ENCODE data around the gene CBX4. TPM values are rescaled to one million over a fixed set of nuclear protein-coding genes. Genes with fewer than 3 reads are reported as not detected.
A peak's percentile ranks its signal among the peaks of the same experiment; 100 is the strongest.

Gene CBX4
- total and polyA plus RNA-seq, 3 experiments from 2014 or later = 9.8 to 12.2 (median 12.1) TPM

DNA sequence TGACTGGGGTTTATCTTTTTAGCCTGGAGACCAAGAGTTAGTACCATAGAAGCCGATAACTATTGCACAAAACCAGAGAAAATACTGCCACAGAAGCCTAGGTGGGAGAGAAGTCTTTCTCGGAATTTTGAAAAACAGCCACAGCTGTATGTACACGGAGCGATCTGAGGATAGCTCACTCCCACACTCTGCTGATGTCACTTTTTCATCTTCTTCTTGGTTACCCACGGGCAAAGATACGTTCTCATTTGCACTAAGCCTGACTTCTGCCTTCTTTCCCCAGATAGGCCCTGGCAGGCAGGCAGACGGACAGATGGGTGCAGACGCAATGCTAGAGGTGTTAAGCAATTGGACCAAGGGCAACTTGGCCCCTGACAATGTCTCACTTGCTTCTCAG lies 9.1 kb upstream of the CBX4 start:
- Mint-ChIP-seq H3K36me3 (peaks cover 0 to 3% (median 0%) of the 10 kb centered on the region in 3 donors), H3K9me3 (no peaks in the 10 kb centered on the region), H3K4me3 (no peak overlapping the region), H3K27ac (no peak overlapping the region), H3K27me3 (peaks cover 9 to 38% of the 10 kb centered on the region in 2 donors), H3K4me1 (peaks cover 4 to 16% (median 4%) of the 10 kb centered on the region in 3 donors)
- H3K27ac ChIP-seq (ENCODE audit: low read depth, low read length) = no peak overlapping the region
- no peak overlapping the region for H3K4me3 ChIP-seq (ENCODE audit: low read length)
- peaks cover 13% of the 10 kb centered on the region for H3K27me3 ChIP-seq (ENCODE audit: insufficient read depth, low read length, poor library complexity, severe bottlenecking)
- no peaks in the 10 kb centered on the region for H3K36me3 ChIP-seq (ENCODE audit: insufficient read depth, low read length)
- POLR2A ChIA-PET = no interaction called here
- peaks cover 9% of the 10 kb centered on the region for H3K4me1 ChIP-seq (ENCODE audit: insufficient read depth, low read length)
- CTCF ChIA-PET = no interaction called here
- H3K9me3 ChIP-seq (ENCODE audit: low read length) = no peaks in the 10 kb centered on the region
- DNase-seq = no peak

- ChIA-PET CTCF (interaction anchor here (1.6 kb wide), 1 partner anchor 58 kb away, joined by 5 read pairs; no protein-coding TSS in a partner anchor), POLR2A (no interaction called here)
- no peaks in the 10 kb centered on the region for H3K36me3 ChIP-seq (ENCODE audit: insufficient read depth, low read length)
- peaks cover 18% of the 10 kb centered on the region for H3K27me3 ChIP-seq (ENCODE audit: insufficient read depth, low read length, poor library complexity, severe bottlenecking)
- H3K4me1 Mint-ChIP-seq = peaks cover 7 to 18% (median 7%) of the 10 kb centered on the region in 3 donors
- no peak overlapping the region for H3K4me3 ChIP-seq (ENCODE audit: low read length)
- DNase-seq = no peak
- peaks cover 0 to 3% (median 0%) of the 10 kb centered on the region in 3 donors for H3K36me3 Mint-ChIP-seq
- H3K27me3 Mint-ChIP-seq = peaks cover 12 to 41% of the 10 kb centered on the region in 2 donors
- H3K27ac ChIP-seq (ENCODE audit: low read depth, low read length) = no peak overlapping the region
- H3K27ac Mint-ChIP-seq = no peak overlapping the region
- peaks cover 14% of the 10 kb centered on the region for H3K4me1 ChIP-seq (ENCODE audit: insufficient read depth, low read length)
- H3K4me3 Mint-ChIP-seq = peak overlapping the region in 1 of 7 donors; percentile 15
- H3K9me3 ChIP-seq (ENCODE audit: low read length) = no peaks in the 10 kb centered on the region
- H3K9me3 Mint-ChIP-seq = no peaks in the 10 kb centered on the region
These were observed 8.6 kb upstream of the CBX4 start for GRCh38 chr17:79847698-79848369.

DNA sequence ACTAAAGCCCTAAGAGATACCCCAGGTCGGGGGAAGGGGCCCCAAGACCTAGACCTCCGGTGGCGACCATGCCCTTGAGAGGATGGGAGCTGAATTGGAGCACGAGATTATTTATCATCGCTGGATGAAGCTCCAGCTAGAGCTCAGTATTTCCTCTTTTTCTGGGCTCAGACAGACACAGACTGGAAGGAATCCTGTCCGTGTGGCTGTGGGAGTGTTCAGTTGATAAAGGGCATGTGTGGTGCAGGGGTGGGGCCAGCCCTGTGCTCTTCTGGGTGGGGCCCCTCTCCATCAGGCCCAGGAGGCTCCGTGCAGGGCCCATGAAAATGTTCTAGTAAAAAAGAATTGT lies 6.3 kb upstream of the CBX4 start:
- Mint-ChIP-seq H3K4me1 (peaks cover 18 to 35% (median 19%) of the 10 kb centered on the region in 3 donors), H3K4me3 (peak overlapping the region in 3 of 7 donors; percentile 9 to 27 (median 22)), H3K36me3 (no peaks in the 10 kb centered on the region), H3K27me3 (peaks cover 29 to 52% of the 10 kb centered on the region in 2 donors), H3K27ac (peak overlapping the region in 1 of 8 donors; percentile 39), H3K9me3 (no peaks in the 10 kb centered on the region)
- CTCF ChIA-PET = interaction anchor here (0.9 to 1.0 kb wide), 2 partner anchors 8 to 9 kb away, joined by 3 to 5 read pairs; no protein-coding TSS in a partner anchor
- H3K27ac ChIP-seq (ENCODE audit: low read depth, low read length) = peak overlapping the region; percentile 27
- no peak for DNase-seq
- H3K4me1 ChIP-seq (ENCODE audit: insufficient read depth, low read length) = peaks cover 37% of the 10 kb centered on the region
- no peak overlapping the region for H3K4me3 ChIP-seq (ENCODE audit: low read length)
- no peaks in the 10 kb centered on the region for H3K9me3 ChIP-seq (ENCODE audit: low read length)
- POLR2A ChIA-PET = no interaction called here
- peaks cover 40% of the 10 kb centered on the region for H3K27me3 ChIP-seq (ENCODE audit: insufficient read depth, low read length, poor library complexity, severe bottlenecking)
- H3K36me3 ChIP-seq (ENCODE audit: insufficient read depth, low read length) = no peaks in the 10 kb centered on the region

DNA sequence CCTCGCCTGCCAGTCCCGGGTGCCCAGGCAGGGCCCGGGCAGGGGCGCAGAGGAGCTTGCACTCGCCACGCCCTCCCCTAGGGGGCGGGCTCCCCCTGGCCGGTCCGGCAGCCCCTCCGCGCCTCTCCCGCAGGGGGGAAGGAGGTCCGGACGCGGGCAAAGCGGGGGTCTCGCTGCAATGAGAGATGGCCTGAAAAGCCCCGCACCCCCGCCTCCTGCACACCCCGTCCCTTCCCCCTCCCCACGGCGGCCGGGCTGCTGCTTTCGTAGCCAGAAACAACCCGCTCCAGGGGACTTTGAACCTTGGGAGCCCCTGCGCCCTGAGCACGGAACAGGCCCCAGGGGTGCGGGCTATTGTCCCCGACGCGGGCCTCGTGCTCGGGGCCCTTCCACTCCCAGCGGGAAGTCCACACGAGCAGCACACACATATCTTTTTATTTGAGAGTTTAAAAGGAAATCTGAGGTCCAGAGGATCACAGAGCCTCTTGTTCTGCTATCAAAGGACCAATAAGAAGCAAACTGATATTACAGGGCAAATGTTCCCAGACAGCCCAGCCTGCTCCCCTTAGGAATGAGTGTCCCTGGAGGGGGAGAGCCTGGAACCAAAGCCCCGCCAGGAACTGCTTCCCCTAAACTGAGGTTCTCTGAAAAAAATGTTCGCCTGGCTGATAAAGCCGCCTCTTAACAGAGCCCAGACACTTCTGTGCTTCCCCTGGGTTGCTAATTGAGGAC lies 5.8 kb upstream of the CBX4 start:
- peaks cover 19 to 40% (median 23%) of the 10 kb centered on the region in 3 donors for H3K4me1 Mint-ChIP-seq
- H3K4me3 Mint-ChIP-seq = peak overlapping the region in 5 of 7 donors; percentile 8 to 77 (median 28)
- Histone ChIP-seq H3K9me3 (ENCODE audit: low read length) (no peaks in the 10 kb centered on the region), H3K36me3 (ENCODE audit: insufficient read depth, low read length) (no peaks in the 10 kb centered on the region), H3K27ac (ENCODE audit: low read depth, low read length) (peak overlapping the region; percentile 27), H3K4me3 (ENCODE audit: low read length) (no peak overlapping the region), H3K27me3 (ENCODE audit: insufficient read depth, low read length, poor library complexity, severe bottlenecking) (peaks cover 45% of the 10 kb centered on the region), H3K4me1 (ENCODE audit: insufficient read depth, low read length) (peaks cover 42% of the 10 kb centered on the region)
- peak overlapping the region in 2 of 8 donors; percentile 39 to 57 for H3K27ac Mint-ChIP-seq
- H3K27me3 Mint-ChIP-seq = peaks cover 34 to 55% of the 10 kb centered on the region in 2 donors
- POLR2A ChIA-PET = no interaction called here
- no peaks in the 10 kb centered on the region for H3K9me3 Mint-ChIP-seq
- peak in 3 of 5 donors; percentile 41 to 59 (median 42) for DNase-seq
- CTCF ChIA-PET = interaction anchor here (0.6 to 1.2 kb wide), 5 partner anchors 8 to 92 kb away, joined by 3 to 5 read pairs (median 3); no protein-coding TSS in a partner anchor
- no peaks in the 10 kb centered on the region for H3K36me3 Mint-ChIP-seq

GRCh38 chr17:79843816-79844800 lies 4.9 kb upstream of the CBX4 start:
- peak overlapping the region; percentile 81 to 90 (median 84) for H3K4me3 Mint-ChIP-seq
- H3K9me3 ChIP-seq (ENCODE audit: low read length) = no peaks in the 10 kb centered on the region
- peaks cover 34 to 53% of the 10 kb centered on the region in 2 donors for H3K27me3 Mint-ChIP-seq
- POLR2A ChIA-PET = interaction anchor here (0.5 to 9.3 kb wide), 2 partner anchors 32 to 47 kb away, joined by 5 to 79 read pairs; partner anchors contain the start of gene CBX8
- no peaks in the 10 kb centered on the region for H3K36me3 Mint-ChIP-seq
- peak overlapping the region; percentile 28 for H3K4me3 ChIP-seq (ENCODE audit: low read length)
- H3K27ac ChIP-seq (ENCODE audit: low read depth, low read length) = no peak overlapping the region
- DNase-seq = no peak
- peaks cover 44% of the 10 kb centered on the region for H3K4me1 ChIP-seq (ENCODE audit: insufficient read depth, low read length)
- CTCF ChIA-PET = interaction anchor here (0.6 to 2.3 kb wide), 4 partner anchors 11 to 91 kb away, joined by 3 to 6 read pairs (median 4); no protein-coding TSS in a partner anchor
- peak overlapping the region in 3 of 8 donors; percentile 39 to 86 (median 47) for H3K27ac Mint-ChIP-seq
- H3K36me3 ChIP-seq (ENCODE audit: insufficient read depth, low read length) = no peaks in the 10 kb centered on the region
- H3K4me1 Mint-ChIP-seq = peaks cover 19 to 43% (median 23%) of the 10 kb centered on the region in 3 donors
- no peaks in the 10 kb centered on the region for H3K9me3 Mint-ChIP-seq
- H3K27me3 ChIP-seq (ENCODE audit: insufficient read depth, low read length, poor library complexity, severe bottlenecking) = peaks cover 48% of the 10 kb centered on the region

- no peaks in the 10 kb centered on the region for H3K9me3 Mint-ChIP-seq
- Histone ChIP-seq H3K36me3 (ENCODE audit: insufficient read depth, low read length) (no peaks in the 10 kb centered on the region), H3K9me3 (ENCODE audit: low read length) (no peaks in the 10 kb centered on the region), H3K4me3 (ENCODE audit: low read length) (peak overlapping the region; percentile 28), H3K27me3 (ENCODE audit: insufficient read depth, low read length, poor library complexity, severe bottlenecking) (peaks cover 48% of the 10 kb centered on the region), H3K27ac (ENCODE audit: low read depth, low read length) (no peak overlapping the region), H3K4me1 (ENCODE audit: insufficient read depth, low read length) (peaks cover 44% of the 10 kb centered on the region)
- H3K27me3 Mint-ChIP-seq = peaks cover 36 to 49% of the 10 kb centered on the region in 2 donors
- peaks cover 0 to 1% (median 0%) of the 10 kb centered on the region in 3 donors for H3K36me3 Mint-ChIP-seq
- DNase-seq = no peak
- peaks cover 19 to 43% (median 24%) of the 10 kb centered on the region in 3 donors for H3K4me1 Mint-ChIP-seq
- H3K27ac Mint-ChIP-seq = peak overlapping the region in 3 of 8 donors; percentile 39 to 86 (median 47)
- peak overlapping the region; percentile 81 to 90 (median 84) for H3K4me3 Mint-ChIP-seq
- ChIA-PET POLR2A (interaction anchor here (5.5 to 9.3 kb wide), 2 partner anchors 32 to 47 kb away, joined by 41 to 79 read pairs; partner anchors contain the start of gene CBX8), CTCF (interaction anchor here (1.1 to 2.3 kb wide), 3 partner anchors 12 to 51 kb away, joined by 3 to 6 read pairs (median 4); no protein-coding TSS in a partner anchor)
These were observed 4.2 kb upstream of the CBX4 start for GRCh38 chr17:79843474-79843815.
